SK-N-SH (cell line): ENCODE data around the gene PTGDS. TPM values are rescaled to one million over a fixed set of nuclear protein-coding genes. Genes with fewer than 3 reads are reported as not detected.

ENCODE experiments used
- CTCF ChIA-PET: fragments of 300-600, 350-600 bp; formaldehyde crosslinking; extraction: SDS; loops from one replicate; lab custom pipeline; 2021; lab: Yijun Ruan, JAX
- POLR2A ChIA-PET: fragments of 350-600 bp; sonication (Branson Sonifier 250); formaldehyde crosslinking; extraction: SDS; loops from one replicate; lab custom pipeline; 2020; ENCODE audit warnings: antibody characterized with exemption, inconsistent platforms; lab: Yijun Ruan, JAX
- DNase-seq: peaks from one replicate; pipeline ENCODE4 v3.0.0; 2012
- H2AFZ ChIP-seq: fragments of 200-600 bp; sonication (generic); 2 replicates; pipeline ENCODE4 v1.8.1; 2016; ENCODE audit warnings: antibody characterized with exemption, mild to moderate bottlenecking, low read depth
- H3F3A ChIP-seq: fragments of 200-600 bp; sonication (generic); replicated peaks from 2 replicates; pipeline ENCODE3; 2016; ENCODE audit warnings: antibody characterized with exemption, mild to moderate bottlenecking; ENCODE audit not compliant: insufficient read depth
- H3K27ac ChIP-seq, 2 experiments: fragments of 200-500 bp in 1 of 2; fragments of 200-600 bp in 1 of 2; sonication (Bioruptor generic) in 1 of 2; sonication (generic), shearing (Covaris generic) in 1 of 2; 2 replicates each; pipeline versions ENCODE4 v1.5.1 to v1.6.1; 2014 to 2016; ENCODE audit warnings: low read depth in 2 of 2, inconsistent platforms in 1 of 2, low read length in 1 of 2, mild to moderate bottlenecking in 1 of 2, mixed read lengths in 1 of 2
- H3K27me3 ChIP-seq: fragments of 200-600 bp; sonication (generic), shearing (Covaris generic); 2 replicates; pipeline ENCODE4 v1.6.1; 2016; ENCODE audit warnings: mixed run types; ENCODE audit not compliant: insufficient read depth
- H3K36me3 ChIP-seq, 2 experiments: fragments of 200-500 bp in 1 of 2; fragments of 200-600 bp in 1 of 2; sonication (Bioruptor generic) in 1 of 2; sonication (generic) in 1 of 2; replicated peaks in 1 of 2; 2 replicates each; pipeline versions ENCODE3 to v1.5.1; 2014 to 2016; ENCODE audit warnings: low read length in 1 of 2, mild to moderate bottlenecking in 1 of 2; ENCODE audit not compliant: insufficient read depth in 2 of 2, control insufficient read depth in 1 of 2
- H3K4me1 ChIP-seq, 2 experiments: fragments of 200-500 bp in 1 of 2; fragments of 200-600 bp in 1 of 2; sonication (Bioruptor generic) in 1 of 2; sonication (generic), shearing (Covaris generic) in 1 of 2; 2 replicates each; pipeline versions ENCODE4 v1.5.1 to v1.6.1; 2014 to 2016; ENCODE audit warnings: low read depth in 1 of 2, low read length in 1 of 2, mixed run types in 1 of 2; ENCODE audit not compliant: insufficient read depth in 2 of 2, control insufficient read depth in 1 of 2
- H3K4me2 ChIP-seq: fragments of 200-600 bp; sonication (generic), shearing (Covaris generic); 2 replicates; pipeline ENCODE4 v1.6.1; 2017; ENCODE audit warnings: mixed run types
- H3K4me3 ChIP-seq, 2 experiments: fragments of 200-500 bp in 1 of 2; fragments of 200-600 bp in 1 of 2; sonication (Bioruptor generic) in 1 of 2; sonication (generic), shearing (Covaris generic) in 1 of 2; 2 replicates each; pipeline versions ENCODE4 v1.5.1 to v1.8.1; 2014 to 2016; ENCODE audit warnings: low read depth in 2 of 2, inconsistent platforms in 1 of 2, low read length in 1 of 2, mild to moderate bottlenecking in 1 of 2, mixed read lengths in 1 of 2, moderate library complexity in 1 of 2
- H3K79me2 ChIP-seq: fragments of 200-600 bp; sonication (generic); 2 replicates; pipeline ENCODE4 v1.8.1; 2017; ENCODE audit warnings: mild to moderate bottlenecking; ENCODE audit not compliant: insufficient read depth
- H3K9ac ChIP-seq: fragments of 200-600 bp; sonication (generic); 2 replicates; pipeline ENCODE4 v1.6.1; 2017; ENCODE audit warnings: mixed run types
- H3K9me2 ChIP-seq: fragments of 200-600 bp; sonication (generic); 2 replicates; pipeline ENCODE4 v1.6.1; 2017; ENCODE audit warnings: mixed run types
- H3K9me3 ChIP-seq: fragments of 200-600 bp; sonication (generic); 2 replicates; pipeline ENCODE4 v1.6.1; 2017; ENCODE audit warnings: mixed run types, mild to moderate bottlenecking, moderate library complexity
- H4K20me1 ChIP-seq: fragments of 200-600 bp; sonication (generic); 2 replicates; pipeline ENCODE4 v1.6.1; 2017; ENCODE audit warnings: mild to moderate bottlenecking, mixed run types; ENCODE audit not compliant: insufficient read depth
- CHD2 ChIP-seq: fragments of 150-350 bp; IDR thresholded peaks from 2 replicates; pipeline ENCODE4 v1.6.1; 2018; ENCODE audit warnings: low read length; ENCODE audit not compliant: partially characterized antibody
- ELF1 ChIP-seq: IDR thresholded peaks from 2 replicates; pipeline ENCODE4 v1.4.0; 2012
- EP300 ChIP-seq, 2 experiments: IDR thresholded peaks; 2 replicates each; pipeline versions ENCODE4 v1.4.0 to v1.6.1; 2012; ENCODE audit warnings: borderline replicate concordance in 1 of 2, low read depth in 1 of 2, low read length in 1 of 2
- FOSL2 ChIP-seq: IDR thresholded peaks from 2 replicates; pipeline ENCODE4 v1.4.0; 2012; ENCODE audit warnings: low read depth, mild to moderate bottlenecking, moderate library complexity, borderline replicate concordance
- FOXM1 ChIP-seq: IDR thresholded peaks from 2 replicates; pipeline ENCODE4 v1.4.0; 2012; ENCODE audit warnings: low read depth, mild to moderate bottlenecking
- GATA2 ChIP-seq: sonication (generic); formaldehyde crosslinking; IDR thresholded peaks from 2 replicates; pipeline ENCODE4 v1.5.0; 2020; ENCODE audit warnings: mild to moderate bottlenecking, missing genetic modification reagents
- JUND ChIP-seq: IDR thresholded peaks from 2 replicates; pipeline ENCODE4 v1.4.0; 2012
- MEF2A ChIP-seq: IDR thresholded peaks from 2 replicates; pipeline ENCODE4 v1.4.0; 2012; ENCODE audit warnings: low read depth, borderline replicate concordance
- MXI1 ChIP-seq: IDR thresholded peaks from 2 replicates; pipeline ENCODE4 v1.6.1; 2012; ENCODE audit warnings: mild to moderate bottlenecking, low read depth, low read length, improper control_type of control experiment
- NRF1 ChIP-seq: IDR thresholded peaks from 2 replicates; pipeline ENCODE4 v1.6.1; 2012; ENCODE audit warnings: low read depth, mild to moderate bottlenecking, low read length
- POLR2AphosphoS5 ChIP-seq: IDR thresholded peaks from 2 replicates; pipeline ENCODE4 v1.6.1; 2012; ENCODE audit warnings: low read depth, low read length
- RCOR1 ChIP-seq: fragments of 150-350 bp; IDR thresholded peaks from 2 replicates; pipeline ENCODE4 v1.6.1; 2017; ENCODE audit warnings: antibody characterized with exemption, low read length
- TCF12 ChIP-seq: IDR thresholded peaks from 2 replicates; pipeline ENCODE4 v1.4.0; 2012
- TEAD4 ChIP-seq: IDR thresholded peaks from 2 replicates; pipeline ENCODE4 v1.4.0; 2012; ENCODE audit warnings: mild to moderate bottlenecking, borderline replicate concordance; ENCODE audit not compliant: insufficient read depth
- YY1 ChIP-seq: IDR thresholded peaks from 2 replicates; pipeline ENCODE4 v1.4.0; 2012; ENCODE audit warnings: low read depth, mild to moderate bottlenecking
- WGBS: methylation state at CpG from one replicate; pipeline ENCODE4 v1.1.6; 2017; ENCODE audit warnings: low lambda C conversion rate; 5-methylcytosine and 5-hydroxymethylcytosine counted together
- polyA plus RNA-seq, 3 experiments: library from polyadenylated mRNA; depleted of rRNA; stranded (reverse); fragments of >200 nt; gene quantifications; 2 replicates each; pipeline ENCODE4 v1.2.3, GENCODE V29; 2012
- TF ChIP-seq, protein P1 (sequence below): IDR thresholded peaks from 2 replicates; pipeline ENCODE4; 2012
- TF ChIP-seq, protein P2 (sequence below): IDR thresholded peaks from 2 replicates; pipeline ENCODE4 v1.4.0; 2012; ENCODE audit warnings: low read depth
- TF ChIP-seq, protein P3 (sequence below): fragments of 150-350 bp; IDR thresholded peaks from 2 replicates; pipeline ENCODE4 v1.6.1; 2017; ENCODE audit warnings: antibody characterized with exemption, low read length, low read depth, borderline replicate concordance
- TF ChIP-seq, protein P4 (sequence below): fragments of 150-350 bp; IDR thresholded peaks from 2 replicates; pipeline ENCODE4 v1.6.1; 2016; ENCODE audit warnings: mild to moderate bottlenecking, low read depth, low read length

Gene PTGDS
- polyA plus RNA-seq, 1 of the 3 experiments (the other 2 are of a cell fraction): not detected

DNA sequence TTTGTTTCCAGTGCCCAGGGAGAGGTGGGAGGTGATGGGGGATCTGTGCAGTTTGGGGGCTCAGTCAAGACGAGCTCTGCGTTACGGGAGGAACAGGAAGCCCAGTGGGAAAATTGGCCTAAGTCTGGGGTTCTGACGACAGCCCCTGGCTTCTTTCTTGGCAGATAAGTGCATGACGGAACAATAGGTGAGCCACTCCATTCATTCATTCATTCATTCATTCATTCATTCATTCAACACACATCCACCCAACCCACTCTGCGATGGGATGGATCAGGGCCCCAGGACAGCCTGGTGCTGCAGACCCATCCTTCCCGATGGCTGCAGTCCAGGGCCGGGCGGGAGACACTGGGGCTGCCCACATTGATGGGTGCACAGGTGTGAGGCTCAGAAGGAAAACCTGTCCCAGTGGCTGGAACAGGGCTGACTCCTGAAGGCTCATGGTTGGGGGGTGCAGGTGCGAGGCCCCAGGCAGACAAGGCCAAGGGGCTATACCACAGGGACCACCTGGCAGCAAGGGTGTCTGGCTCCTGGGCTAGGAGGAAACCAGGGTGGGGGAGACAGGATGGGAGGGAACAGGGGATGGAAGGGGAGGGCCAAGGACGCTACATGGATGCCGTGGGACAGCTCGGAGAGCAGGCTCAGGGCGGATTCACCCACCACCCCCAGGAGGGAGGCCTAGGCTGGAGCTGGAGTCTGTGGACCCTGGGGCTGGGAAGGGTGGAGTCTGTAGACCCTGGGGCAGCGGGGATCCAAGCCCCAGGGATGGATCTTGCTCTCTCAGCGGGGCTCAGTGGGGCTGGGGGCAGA lies 3.6 kb downstream of the PTGDS start:
- H3K4me3 ChIP-seq: no peak overlapping the region
- H3F3A ChIP-seq: peaks cover 4% of the 10 kb centered on the region
- H3K4me2 ChIP-seq: no peak overlapping the region
- POLR2A ChIA-PET: no interaction called here
- H3K27me3 ChIP-seq: no peaks in the 10 kb centered on the region
- H3K36me3 ChIP-seq: no peaks in the 10 kb centered on the region
- no peaks in the 10 kb centered on the region for H4K20me1 ChIP-seq
- H3K27ac ChIP-seq: no peak overlapping the region
- TF ChIP-seq NRF1 (no peak), EP300 (IDR thresholded peaks at IDR 0.05; ENCODE audit: borderline replicate concordance in 1 of 2, low read depth in 1 of 2, low read length in 1 of 2) (no peak), MEF2A (no peak), RCOR1 (no peak), ELF1 (no peak), JUND (no peak), GATA2 (CRISPR knock-in tag) (no peak), POLR2AphosphoS5 (no peak), YY1 (no peak), TCF12 (no peak), FOSL2 (no peak)
- TF ChIP-seq, protein P1, sequence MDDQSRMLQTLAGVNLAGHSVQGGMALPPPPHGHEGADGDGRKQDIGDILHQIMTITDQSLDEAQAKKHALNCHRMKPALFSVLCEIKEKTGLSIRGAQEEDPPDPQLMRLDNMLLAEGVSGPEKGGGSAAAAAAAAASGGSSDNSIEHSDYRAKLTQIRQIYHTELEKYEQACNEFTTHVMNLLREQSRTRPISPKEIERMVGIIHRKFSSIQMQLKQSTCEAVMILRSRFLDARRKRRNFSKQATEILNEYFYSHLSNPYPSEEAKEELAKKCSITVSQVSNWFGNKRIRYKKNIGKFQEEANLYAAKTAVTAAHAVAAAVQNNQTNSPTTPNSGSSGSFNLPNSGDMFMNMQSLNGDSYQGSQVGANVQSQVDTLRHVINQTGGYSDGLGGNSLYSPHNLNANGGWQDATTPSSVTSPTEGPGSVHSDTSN: no peak
- TF ChIP-seq, protein P2, sequence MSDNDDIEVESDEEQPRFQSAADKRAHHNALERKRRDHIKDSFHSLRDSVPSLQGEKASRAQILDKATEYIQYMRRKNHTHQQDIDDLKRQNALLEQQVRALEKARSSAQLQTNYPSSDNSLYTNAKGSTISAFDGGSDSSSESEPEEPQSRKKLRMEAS: no peak
- H3K9me2 ChIP-seq: no peaks in the 10 kb centered on the region
- H3K79me2 ChIP-seq: no peaks in the 10 kb centered on the region
- no peak overlapping the region for H2AFZ ChIP-seq
- DNase-seq: no peak
- 94% methylated on average over 14 of the region's 16 CpGs for WGBS
- CTCF ChIA-PET: interaction anchor here (1.1 to 3.6 kb wide), 4 partner anchors 10 to 54 kb away, joined by 3 to 14 read pairs (median 9); partner anchors contain the start of gene ABCA2
- H3K4me1 ChIP-seq: peaks cover 0 to 18% of the 10 kb centered on the region in 2 experiments; a peak in 1 of 4 replicates
- no peak overlapping the region for H3K9ac ChIP-seq
- no peaks in the 10 kb centered on the region for H3K9me3 ChIP-seq

DNA sequence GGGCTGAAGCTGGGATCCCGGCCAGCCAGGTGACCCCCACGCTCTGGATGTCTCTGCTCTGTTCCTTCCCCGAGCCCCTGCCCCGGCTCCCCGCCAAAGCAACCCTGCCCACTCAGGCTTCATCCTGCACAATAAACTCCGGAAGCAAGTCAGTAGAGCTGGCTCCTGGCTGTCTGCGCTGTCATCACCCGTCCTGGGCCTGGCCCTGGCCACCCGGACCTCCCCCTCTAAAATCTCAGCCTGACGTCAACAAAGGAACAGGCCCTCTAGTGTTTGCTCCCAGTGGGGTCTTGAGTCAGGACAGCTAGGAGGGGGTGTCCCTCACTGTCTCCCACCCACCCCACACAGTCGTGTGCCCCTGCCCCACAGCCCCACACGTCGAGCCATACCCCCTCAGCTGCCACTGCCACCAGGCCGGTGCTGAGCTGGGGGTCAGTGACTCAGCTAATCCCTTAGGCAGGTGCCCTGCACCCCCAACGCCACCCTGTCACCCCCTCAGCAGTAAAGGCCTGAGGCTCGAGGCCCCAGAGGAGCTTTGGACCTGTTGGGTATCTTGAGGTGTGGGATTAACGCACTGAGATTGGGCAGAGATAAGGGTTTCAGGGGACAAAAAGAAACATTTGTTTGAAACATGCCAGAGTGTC lies 4.4 kb downstream of the PTGDS start:
- CTCF ChIA-PET: interaction anchor here (1.1 to 3.6 kb wide), 5 partner anchors 9 to 53 kb away, joined by 3 to 14 read pairs (median 7); partner anchors contain the start of gene ABCA2
- no peak for DNase-seq
- POLR2A ChIA-PET: no interaction called here

More for the DNA sequence above, 4.4 kb downstream of the PTGDS start:
- Histone ChIP-seq H3K4me3 (no peak overlapping the region), H2AFZ (no peak overlapping the region), H3K27me3 (no peaks in the 10 kb centered on the region), H3K4me1 (peaks cover 0 to 15% of the 10 kb centered on the region in 2 experiments; a peak in 1 of 4 replicates), H3K9me2 (no peaks in the 10 kb centered on the region), H3K9me3 (no peaks in the 10 kb centered on the region), H4K20me1 (no peaks in the 10 kb centered on the region), H3K27ac (no peak overlapping the region), H3F3A (peaks cover 4% of the 10 kb centered on the region), H3K36me3 (no peaks in the 10 kb centered on the region), H3K79me2 (no peaks in the 10 kb centered on the region), H3K4me2 (no peak overlapping the region), H3K9ac (no peak overlapping the region)
- WGBS: 69% methylated on average over 12 of the region's 17 CpGs
- no peak for TF ChIP-seq YY1
- no peak for TF ChIP-seq TEAD4
- TF ChIP-seq, protein P1: no peak
- no peak for TF ChIP-seq JUND
- no peak for TF ChIP-seq POLR2AphosphoS5
- no peak for TF ChIP-seq MXI1
- no peak for TF ChIP-seq FOSL2
- TF ChIP-seq, protein P3, sequence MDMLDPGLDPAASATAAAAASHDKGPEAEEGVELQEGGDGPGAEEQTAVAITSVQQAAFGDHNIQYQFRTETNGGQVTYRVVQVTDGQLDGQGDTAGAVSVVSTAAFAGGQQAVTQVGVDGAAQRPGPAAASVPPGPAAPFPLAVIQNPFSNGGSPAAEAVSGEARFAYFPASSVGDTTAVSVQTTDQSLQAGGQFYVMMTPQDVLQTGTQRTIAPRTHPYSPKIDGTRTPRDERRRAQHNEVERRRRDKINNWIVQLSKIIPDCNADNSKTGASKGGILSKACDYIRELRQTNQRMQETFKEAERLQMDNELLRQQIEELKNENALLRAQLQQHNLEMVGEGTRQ: no peak
- TF ChIP-seq, protein P4, sequence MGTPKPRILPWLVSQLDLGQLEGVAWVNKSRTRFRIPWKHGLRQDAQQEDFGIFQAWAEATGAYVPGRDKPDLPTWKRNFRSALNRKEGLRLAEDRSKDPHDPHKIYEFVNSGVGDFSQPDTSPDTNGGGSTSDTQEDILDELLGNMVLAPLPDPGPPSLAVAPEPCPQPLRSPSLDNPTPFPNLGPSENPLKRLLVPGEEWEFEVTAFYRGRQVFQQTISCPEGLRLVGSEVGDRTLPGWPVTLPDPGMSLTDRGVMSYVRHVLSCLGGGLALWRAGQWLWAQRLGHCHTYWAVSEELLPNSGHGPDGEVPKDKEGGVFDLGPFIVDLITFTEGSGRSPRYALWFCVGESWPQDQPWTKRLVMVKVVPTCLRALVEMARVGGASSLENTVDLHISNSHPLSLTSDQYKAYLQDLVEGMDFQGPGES: no peak
- no peak for TF ChIP-seq RCOR1
- TF ChIP-seq CHD2: no peak
- no peak for TF ChIP-seq EP300 (IDR thresholded peaks at IDR 0.05; ENCODE audit: borderline replicate concordance in 1 of 2, low read depth in 1 of 2, low read length in 1 of 2)
- TF ChIP-seq FOXM1: no peak
- TF ChIP-seq, protein P2: no peak
